Middle frontal gyrus (tissue), 1 donor: Measurements from ENCODE around the gene ISYNA1.

Experiments
- DNase-seq: peaks from one replicate; pipeline ENCODE4 v3.0.0-alpha.2; 2015; ENCODE audit warnings: low spot score; ENCODE audit errors: extremely low spot score

The ISYNA1 gene

DNA sequence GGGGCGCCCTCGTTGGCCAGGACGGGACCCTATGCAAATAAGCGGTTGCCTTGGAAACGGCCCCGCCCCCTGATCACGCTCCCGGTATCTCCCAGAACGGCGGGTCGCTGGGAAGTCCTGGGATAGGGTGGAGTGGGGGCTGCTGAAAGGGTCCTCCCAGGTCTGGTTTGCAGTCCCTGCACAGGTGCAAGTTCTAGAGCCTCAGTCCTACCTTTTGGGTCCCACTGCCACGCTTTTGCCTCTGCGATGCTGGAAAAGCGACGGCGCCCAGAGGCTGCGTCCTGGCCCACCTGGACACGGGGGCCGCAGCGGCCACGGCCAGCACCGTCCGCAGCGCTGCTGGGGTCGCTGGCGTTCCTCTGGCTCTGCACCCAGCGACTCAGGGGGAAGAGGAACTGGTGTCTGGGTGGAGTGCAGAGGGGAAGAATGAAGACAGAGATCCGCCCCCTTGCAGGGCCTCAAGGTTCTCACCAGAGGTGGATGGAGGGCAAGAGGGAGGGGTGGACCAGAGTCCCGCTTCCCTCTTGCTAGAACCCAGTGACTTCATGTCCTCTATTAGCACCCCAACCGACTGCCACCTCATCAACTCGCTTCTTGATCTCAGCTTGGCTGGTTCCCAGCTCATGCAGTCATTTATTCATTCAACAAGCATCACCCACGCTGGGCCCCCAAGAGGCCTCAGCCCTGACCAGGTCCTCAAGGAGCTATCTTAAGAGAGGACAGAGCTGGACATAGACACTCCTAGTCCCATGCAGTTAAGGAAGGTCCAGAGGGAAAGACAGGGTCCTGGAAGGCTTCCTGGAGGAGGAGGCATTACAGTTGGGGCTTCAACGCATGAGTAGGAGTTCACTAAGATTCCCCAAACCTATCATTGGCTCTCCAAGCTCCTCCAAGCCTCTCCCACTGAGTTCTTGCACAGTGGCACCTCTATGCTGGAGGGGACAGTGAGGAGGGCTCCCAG lies 40.4 kb downstream of the ISYNA1 start, which contains the start of gene LRRC25:
TSS of gene LRRC25 (minus strand) at position 381 of the 961 bp plus-strand sequence. CDS start 659 bp downstream, outside the sequence.
- DNase-seq: no peak

DNA sequence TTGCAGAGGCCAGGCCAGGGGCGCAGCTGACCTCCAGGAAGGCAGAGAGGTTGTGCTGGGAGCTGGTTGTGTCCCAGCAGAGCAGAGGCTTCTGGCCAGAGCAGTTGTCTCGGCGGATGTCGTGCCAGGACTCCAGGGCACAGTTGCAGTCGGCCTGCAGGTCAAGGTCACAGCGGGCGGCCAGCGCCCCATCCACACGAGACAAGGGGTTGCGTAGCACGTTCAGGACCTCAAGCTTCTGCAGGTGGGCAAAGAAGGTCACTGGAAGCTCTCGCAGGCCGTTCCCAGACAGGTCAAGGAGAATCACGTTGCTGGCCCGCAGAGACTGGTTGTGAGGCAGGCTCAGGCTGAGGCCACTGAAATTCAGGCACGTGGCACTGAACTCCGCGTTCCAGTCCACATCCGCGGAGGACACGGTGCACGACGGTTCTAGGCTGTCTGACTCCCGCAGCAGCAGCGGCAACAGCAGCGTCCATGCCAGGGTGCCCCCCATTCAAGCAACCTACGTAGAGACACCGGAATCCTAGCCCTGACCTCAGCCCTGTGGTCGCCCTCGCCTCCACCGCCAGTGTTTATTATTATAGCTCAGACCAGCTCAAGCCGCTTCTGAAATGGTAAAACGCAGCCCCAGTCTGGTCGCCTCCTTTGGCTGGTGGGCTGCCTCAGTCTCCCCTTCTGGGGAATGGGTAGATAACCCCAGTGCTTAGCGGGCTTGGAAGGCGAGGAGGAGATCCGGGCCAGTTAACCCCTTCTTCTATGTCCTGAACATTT lies 41.3 kb downstream of the ISYNA1 start:
- no peak for DNase-seq

DNA sequence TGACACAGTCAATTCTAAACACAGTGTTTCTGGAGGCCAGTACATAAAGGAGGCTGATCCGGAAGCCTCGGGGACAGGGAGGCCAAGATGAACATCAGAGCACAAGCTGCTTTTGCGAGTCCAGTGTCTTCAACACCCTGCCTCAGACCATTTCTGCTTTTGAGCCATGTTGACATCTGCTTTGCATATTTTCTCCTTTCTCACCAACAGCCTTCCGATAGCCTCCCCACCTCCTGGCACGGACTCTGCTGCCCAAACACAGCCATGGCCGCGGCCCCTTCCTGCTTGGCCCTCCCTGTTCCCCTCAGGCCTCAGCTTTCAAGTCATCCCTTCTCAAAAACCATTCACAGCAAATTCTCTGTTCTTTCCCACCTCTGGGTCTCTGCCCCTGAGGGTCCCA lies 44.1 kb downstream of the ISYNA1 start:
- no peak for DNase-seq

DNA sequence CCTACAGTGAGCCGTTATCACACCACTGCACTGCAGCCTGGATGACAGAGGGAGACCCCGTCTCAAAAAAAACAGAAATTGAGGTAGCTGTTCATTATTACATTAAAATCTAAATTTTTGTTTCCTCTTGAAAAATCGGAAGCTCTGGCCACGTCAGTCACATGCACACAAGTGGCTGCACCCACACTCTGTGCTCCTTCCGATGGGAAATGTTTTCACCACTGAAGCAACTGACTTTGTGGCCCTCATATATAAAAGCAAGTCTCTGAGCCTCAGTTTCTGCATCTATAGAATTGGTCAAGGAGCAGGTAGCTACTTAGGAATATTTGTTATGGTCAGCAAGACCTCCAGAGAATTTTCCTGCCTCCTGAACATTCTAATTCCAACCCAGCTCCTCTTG lies 45.0 kb downstream of the ISYNA1 start:
- no peak for DNase-seq

DNA sequence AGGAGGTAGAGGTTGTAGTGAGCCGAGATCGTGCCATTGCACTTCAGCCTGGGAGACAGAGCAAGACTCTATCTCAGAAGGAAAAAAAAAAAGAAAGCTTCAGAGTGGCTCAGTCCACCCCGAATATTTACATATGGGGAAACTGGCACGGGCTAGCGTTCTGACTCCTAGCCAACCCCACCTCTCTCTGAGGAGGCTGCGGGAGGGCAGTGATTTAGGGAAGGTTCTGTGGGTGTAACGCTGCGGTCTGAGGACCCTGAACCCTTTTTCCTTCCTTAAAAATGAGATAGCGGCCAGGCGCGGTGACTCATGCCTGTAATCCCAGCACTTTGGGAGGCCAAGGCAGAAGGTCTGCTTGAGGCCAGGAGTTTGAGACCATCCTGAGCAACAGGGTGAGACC lies 45.5 kb downstream of the ISYNA1 start:
- DNase-seq: no peak

DNA sequence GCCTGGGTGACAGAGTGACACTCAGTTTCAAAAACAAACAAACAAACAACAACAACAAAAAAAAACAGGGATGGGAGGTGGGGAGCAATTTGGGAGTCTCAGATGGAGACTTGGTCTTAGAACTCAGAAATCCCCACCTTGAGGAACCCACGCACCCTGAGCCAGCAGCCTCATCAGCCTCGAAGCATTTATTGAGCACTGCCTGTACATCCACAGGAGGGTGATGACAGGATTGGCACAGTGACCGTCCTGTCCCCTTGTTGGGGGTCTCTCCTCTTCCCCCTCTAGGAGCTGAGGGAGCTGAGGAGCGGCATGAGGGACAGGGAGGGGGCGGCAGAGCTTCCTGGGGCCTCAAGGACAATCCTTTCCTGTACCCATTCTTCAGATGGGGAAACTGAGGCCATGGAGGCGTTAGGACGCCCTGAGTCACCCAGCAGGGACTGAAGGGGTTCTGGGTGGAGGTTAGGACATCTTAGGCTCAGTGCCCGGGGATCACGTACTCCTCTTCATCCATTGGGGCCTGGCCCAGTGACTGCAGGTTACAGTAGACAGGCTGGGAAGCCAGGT lies 46.3 kb downstream of the ISYNA1 start:
- no peak for DNase-seq

DNA sequence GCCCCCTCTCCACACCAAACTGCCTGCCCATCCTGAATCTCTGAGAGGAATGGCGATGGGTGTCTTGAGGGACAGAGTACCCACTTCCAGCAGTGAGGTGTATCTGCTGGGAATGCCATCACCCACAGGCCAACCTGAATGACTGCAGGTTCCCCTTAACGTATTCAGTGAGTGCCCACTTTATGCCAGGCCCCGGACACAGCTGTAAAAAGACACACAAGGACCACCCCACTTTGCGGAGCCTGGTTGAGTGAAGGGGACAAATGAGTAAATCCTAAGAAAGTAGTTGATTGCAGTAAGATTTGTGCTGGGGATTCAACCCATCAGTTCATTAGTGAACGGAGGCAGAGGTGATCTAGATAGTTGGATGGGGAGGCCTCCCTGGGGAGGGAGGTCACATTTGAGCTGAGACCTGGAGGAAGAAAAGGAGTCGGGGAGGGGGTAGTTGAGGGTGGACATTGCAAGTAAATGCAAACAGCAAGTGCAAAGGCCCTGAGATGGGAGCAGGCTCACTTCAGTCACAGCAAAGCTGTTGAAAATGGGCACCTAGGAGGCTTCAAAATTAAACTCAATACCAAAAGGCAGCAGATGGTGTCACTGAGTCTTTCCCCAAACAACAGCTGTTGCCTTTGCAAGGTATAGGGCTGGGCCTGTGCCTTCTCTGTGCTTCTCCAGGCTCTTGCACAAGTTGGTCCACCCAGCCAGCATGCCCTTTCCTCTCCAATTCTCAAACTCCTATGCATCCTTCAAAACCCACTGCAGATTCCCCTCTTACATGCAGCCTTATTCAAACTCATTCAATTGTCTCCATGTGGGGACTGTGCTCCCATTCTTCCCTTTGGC lies 47.6 kb downstream of the ISYNA1 start:
- no peak for DNase-seq

DNA sequence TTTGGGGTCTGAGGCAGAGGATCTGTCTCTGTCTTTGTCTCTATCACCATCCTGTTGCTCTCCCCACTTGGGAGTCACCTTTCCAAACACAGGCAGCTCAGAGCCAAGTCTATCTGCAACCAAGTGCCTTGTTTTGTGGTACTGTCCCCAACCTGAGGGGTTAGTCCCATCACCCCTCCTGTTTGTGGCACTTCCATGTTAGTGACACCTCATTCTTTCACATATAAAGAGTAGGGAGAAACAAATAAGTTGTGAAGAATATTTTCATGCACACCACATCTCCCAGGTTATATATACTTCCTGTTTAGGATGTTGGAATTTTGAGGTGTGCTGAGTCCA lies 48.2 kb downstream of the ISYNA1 start:
- DNase-seq: no peak

DNA sequence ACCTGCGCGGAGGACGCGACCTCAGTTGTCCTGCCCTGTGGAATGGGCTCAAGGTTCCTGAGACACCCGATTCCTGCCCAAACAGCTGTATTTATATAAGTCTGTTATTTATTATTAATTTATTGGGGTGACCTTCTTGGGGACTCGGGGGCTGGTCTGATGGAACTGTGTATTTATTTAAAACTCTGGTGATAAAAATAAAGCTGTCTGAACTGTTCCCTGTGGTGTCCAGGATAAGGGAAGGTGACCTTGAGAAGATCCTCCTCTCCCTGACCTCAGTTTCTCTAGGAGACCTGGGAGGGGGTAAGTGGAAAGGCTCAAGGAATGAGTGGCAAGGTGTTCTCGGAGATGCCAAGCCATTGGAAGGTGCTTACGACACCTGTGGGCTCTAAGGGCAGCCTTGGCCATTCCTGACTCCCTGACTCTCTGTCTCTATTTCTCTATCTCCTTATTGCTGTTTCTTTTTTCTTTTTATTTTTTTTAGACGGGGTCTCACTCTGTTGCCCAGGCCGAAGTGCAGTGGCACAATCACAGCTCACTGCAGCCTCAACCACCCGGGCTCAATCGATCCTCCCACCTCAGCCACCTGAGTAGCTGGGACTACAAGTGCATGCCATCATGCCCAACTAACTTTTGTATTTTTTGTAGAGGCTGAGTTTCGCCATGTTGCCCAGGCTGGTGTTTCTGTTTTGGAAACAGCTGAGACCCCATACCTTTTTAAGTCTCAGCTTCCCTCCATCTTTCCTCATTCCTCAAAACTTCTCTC lies 48.8 kb downstream of the ISYNA1 start:
- no peak for DNase-seq

DNA sequence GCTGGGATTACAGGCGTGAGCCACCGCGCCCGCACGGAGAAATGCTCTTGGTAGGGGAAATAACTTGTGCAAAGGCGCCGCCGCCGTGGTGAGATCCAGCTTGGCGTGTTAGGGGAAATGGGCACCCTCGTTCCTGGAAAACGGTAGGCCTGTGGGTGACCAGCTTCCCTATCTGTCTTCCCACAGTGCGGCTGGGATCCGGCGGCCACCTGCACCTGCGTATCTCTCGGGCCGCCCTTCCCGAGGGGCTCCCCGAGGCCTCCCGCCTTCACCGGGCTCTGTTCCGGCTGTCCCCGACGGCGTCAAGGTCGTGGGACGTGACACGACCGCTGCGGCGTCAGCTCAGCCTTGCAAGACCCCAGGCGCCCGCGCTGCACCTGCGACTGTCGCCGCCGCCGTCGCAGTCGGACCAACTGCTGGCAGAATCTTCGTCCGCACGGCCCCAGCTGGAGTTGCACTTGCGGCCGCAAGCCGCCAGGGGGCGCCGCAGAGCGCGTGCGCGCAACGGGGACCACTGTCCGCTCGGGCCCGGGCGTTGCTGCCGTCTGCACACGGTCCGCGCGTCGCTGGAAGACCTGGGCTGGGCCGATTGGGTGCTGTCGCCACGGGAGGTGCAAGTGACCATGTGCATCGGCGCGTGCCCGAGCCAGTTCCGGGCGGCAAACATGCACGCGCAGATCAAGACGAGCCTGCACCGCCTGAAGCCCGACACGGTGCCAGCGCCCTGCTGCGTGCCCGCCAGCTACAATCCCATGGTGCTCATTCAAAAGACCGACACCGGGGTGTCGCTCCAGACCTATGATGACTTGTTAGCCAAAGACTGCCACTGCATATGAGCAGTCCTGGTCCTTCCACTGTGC lies 49.6 kb downstream of the ISYNA1 start:
- DNase-seq: peak; percentile 36

DNA sequence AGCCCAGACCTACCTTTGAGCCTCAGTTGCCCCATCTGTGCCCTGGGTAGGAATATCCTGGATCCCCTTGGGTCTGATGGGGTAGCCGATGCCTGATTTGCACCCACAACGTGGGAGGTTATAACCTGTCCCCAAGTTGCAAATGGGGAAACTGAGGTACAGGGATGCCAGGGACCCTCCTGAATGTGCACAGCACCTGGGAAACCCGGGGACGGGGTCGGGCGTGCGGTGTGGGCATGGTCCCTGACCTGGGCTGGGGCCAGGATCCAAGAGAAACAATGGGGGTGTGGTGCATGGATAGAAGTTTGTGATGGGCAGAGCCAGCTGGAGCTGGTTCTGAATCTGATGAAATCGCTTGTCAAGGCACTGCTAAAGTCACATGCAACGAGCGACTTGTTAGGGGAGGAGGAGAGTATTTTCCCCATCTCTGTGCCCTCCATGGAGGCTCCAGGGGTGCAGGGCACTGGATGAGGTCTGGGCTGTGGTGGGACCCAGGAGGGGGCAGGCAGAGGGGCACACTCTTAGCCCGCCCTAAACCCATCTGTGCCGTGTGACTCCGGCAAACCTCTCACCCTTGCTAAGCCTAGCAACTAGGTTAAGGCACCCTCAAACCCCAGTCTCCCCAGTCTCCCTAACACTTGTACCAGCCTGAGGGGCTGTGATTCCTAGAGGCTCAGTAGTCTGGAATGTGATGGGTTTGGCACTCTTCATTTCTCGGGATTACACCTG lies 51.2 kb downstream of the ISYNA1 start:
- no peak for DNase-seq

DNA sequence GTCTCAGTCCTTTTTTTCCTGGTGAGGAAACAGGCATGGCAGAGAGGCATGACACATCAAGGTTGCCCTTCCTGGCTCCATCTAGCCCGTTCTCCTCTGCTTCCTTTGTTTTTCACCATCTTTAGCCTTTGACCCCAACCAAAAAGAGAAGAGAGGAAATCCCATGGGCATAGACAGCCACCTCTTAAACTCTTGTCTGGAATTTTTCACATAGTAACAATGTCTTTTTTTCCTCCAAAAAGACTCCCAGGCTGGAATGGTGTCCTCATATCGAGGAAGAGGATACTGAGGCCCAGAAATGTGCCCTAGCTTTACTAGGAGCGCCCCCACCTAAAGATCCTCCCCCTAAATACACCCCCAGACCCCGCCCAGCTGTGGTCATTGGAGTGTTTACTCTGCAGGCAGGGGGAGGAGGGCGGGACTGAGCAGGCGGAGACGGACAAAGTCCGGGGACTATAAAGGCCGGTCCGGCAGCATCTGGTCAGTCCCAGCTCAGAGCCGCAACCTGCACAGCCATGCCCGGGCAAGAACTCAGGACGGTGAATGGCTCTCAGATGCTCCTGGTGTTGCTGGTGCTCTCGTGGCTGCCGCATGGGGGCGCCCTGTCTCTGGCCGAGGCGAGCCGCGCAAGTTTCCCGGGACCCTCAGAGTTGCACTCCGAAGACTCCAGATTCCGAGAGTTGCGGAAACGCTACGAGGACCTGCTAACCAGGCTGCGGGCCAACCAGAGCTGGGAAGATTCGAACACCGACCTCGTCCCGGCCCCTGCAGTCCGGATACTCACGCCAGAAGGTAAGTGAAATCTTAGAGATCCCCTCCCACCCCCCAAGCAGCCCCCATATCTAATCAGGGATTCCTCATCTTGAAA lies 52.0 kb downstream of the ISYNA1 start, which contains the start of gene GDF15:
TSS of gene GDF15 (plus strand) at position 484 of the 868 bp plus-strand sequence. CDS start at position 516, 32 bp downstream.
- DNase-seq: no peak

DNA sequence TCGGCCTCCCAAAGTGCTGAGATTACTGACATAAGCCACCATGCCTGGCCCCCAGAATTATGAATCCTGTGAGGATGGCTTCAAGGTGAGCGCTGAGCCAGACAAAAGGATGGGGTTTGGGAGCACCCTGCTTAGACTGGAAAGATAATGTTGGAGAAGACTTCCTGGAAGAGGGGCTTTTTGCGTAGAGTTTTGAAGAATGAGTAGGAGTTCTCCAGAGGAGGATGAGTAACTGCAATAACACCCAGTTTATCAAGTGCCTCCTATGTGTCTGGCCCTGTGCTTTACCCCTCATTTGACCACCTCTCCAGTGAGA lies 52.6 kb downstream of the ISYNA1 start:
- no peak for DNase-seq

DNA sequence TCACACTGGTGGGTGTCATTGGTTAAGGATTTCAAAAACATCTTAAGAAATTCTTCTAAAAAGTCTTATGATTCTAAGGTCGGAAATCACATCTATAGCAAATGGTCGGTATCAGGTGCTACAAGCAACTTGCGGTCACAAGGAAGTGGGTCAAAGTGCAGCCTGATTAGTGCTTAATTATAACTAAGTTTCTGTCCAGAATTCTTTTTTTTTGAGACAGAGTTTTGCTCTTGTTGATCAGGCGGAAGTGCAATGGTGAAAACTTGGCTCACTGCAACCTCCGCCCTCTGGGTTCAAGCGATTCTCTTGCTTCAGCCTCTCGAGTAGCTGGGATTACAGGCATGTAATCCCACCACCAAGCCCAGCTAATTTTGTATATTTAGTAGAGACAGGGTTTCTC lies 53.2 kb downstream of the ISYNA1 start:
- no peak for DNase-seq
